Breast epithelium (tissue), 3 donors: Measurements from ENCODE around the gene CHD2.

Experiments used
- CTCF ChIP-seq, 3 donors: fragments of 450-650 bp; IDR thresholded peaks; one replicate each; pipeline ENCODE4 v1.5.1; 2016 to 2017; ENCODE audit warnings: antibody characterized with exemption in 3 of 3, mild to moderate bottlenecking in 3 of 3, moderate library complexity in 3 of 3
- POLR2A ChIP-seq: fragments of 450-650 bp; IDR thresholded peaks from one replicate; pipeline ENCODE4 v1.6.1; 2016; ENCODE audit warnings: antibody characterized with exemption, mild to moderate bottlenecking, moderate library complexity

GRCh38 chr15:93049914-93050578, 149.9 kb downstream of the CHD2 start:
- no peak for TF ChIP-seq CTCF (IDR thresholded peaks at IDR 0.05)
- no peak for TF ChIP-seq POLR2A
